NOMO-1 (cell line): ENCODE results near the gene ZNF652.
"Not testable (repeated sequence)": the region's sequence is repeated elsewhere in the genome, so short reads cannot be mapped to it uniquely, and the experiment has no call there.

ENCODE experiments used
- DNase-seq, 2 experiments: peaks; one replicate each; lab custom pipeline; 2025; ENCODE audit not compliant: unreplicated experiment in 2 of 2; lab: John Stamatoyannopoulos, UW

Gene ZNF652

DNA sequence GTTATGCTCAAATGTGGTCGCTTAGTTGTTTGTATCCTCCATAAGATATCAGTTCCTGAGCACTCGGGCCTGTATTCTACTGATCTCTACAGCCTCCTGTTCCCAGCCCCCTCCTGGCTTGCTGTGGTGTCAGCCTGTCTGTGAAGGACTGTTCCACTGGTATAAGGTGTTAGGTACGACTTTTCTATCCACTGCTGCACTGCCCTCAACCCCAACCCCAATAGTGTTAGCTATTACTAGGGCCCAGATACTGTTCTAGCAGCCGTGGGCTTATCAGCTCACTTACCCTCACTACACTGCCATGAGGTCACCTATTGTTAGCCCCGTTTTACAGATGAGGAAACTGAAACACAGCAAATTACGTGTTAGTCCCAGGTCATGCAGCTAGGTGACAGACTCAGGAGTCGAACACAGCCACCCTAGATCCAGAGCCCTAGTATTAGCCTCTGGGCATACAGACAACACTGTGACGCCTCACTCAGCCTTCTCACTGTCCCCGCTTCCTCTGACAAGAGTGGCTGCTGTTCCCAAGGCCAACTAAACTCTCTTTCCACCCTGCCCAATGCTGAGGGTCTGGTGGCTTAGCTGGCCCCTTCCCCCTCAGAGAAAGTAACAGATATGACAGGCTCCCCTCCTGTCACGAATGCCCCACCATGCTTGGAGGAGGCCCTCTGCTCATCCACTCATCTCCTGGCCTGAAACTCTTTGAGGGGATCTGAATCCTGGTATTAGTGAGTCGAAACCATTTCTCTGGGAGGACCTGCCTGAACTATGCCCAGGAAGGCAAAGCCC is 25.6 kb upstream of the ZNF652 start:
- no peak for DNase-seq

DNA sequence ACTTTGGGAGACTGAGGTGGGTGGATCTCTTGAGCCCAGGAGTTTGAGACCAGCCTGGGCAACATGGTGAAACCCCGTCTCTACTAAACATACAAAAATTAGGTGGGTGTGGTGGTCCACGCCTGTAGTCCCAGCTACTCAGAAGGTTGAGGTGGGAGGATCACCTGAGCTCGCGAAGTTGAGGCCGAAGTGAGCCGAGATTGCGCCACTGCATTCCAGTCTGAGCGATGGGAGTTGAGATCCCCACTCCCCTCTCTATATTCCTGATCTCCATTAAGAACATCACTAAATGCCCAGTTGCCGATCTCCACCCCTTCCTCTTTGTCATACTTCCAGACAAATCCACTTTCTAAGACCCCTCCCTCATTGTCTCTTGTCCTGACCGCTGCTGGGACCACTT is 24.3 kb upstream of the ZNF652 start:
- no peak for DNase-seq

GRCh38 chr17:49384951-49385350 is 22.9 kb upstream of the ZNF652 start:
- DNase-seq, result no peak

GRCh38 chr17:49383060-49383459 is 21.0 kb upstream of the ZNF652 start:
- DNase-seq, result no peak

- no peak for DNase-seq
These were observed 20.5 kb upstream of the ZNF652 start for GRCh38 chr17:49382556-49382955.

GRCh38 chr17:49381793-49382192 is 19.7 kb upstream of the ZNF652 start:
- no peak for DNase-seq

GRCh38 chr17:49381033-49381432 is 19.0 kb upstream of the ZNF652 start:
- DNase-seq, result no peak

DNA sequence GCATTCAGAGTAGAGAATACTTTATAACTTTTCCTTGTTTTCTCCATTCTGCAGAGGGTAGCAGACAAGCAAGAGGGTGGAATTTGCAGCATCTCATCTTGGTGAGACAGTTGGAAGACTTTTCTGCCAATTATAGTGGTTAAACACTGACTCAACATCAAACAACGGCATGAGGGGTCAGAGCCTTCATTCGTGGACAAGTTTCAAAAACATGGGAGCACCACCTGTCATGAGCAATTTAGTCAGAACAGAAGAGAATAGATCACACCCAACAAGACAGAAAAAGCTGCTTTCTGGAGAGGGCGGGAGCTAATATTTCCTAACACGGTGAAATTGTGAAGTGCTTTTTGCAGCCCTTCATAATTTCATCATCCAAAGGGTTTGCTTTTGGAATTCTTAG is 17.9 kb upstream of the ZNF652 start:
- DNase-seq, result no peak

DNA sequence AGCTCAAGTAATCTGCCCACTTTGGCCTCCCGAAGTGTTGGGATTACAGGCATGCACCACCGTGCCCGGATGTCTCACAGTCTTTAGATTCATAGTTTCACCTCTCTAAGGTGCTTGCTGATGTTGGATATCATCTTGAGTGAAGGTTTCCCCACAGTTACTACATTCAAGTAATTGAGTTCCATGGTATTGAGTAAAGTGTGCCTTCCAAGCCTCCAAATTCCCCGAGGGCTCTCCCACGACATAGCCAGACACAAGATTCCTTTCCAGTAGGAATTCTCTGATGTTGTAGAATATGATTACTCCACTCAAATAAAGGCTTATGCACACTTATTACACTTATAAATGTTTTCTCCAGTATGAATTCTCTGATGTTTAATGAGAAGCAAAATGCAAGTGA is 16.3 kb upstream of the ZNF652 start:
- DNase-seq, result no peak

DNA sequence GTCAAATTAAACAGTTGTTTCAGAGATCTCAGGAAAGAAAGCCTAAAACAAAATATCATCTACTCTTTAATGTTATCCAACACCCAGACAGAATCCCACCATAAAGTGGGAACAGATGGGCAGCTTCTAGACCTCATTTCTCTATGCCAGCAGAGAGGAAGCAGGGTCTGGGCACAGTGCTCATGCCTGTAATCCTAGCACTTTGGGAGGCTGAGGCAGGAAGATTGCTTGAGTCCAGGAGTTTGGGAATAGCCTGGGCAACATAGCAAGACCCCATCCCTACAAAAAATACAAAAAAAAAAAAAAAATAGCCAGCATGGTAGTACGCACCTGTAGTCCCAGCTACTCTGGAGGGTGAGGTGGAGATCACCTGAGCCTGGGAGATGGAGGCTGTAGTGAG is 13.5 kb upstream of the ZNF652 start:
- no peak for DNase-seq

DNA sequence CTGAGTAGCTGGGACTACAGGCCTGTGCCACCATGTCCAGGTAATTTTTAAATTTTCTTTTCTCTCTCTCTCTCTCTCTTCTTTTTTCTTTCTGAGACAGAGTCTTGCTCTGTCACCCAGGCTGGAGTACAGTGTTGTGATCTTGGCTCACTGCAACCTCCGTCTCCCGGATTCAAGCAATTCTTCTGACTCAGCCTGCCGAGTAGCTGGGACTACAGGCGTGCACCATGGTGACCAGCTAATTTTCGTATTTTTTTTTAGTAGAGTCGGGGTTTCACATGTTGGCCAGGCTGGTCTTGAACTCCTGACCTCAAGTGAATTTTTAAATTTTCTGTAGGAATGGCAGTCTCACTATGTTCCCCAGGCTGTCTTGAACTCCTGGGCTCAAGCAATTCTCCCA is 11.1 kb upstream of the ZNF652 start:
- no peak for DNase-seq

GRCh38 chr17:49372425-49372824 is 10.4 kb upstream of the ZNF652 start:
- no peak for DNase-seq

GRCh38 chr17:49370971-49371834 is 9.2 kb upstream of the ZNF652 start:
- no peak for DNase-seq

- no peak for DNase-seq
These were observed 7.7 kb upstream of the ZNF652 start for GRCh38 chr17:49369760-49370159.

- DNase-seq, result no peak
These were observed 7.0 kb upstream of the ZNF652 start for GRCh38 chr17:49369089-49369488.

DNA sequence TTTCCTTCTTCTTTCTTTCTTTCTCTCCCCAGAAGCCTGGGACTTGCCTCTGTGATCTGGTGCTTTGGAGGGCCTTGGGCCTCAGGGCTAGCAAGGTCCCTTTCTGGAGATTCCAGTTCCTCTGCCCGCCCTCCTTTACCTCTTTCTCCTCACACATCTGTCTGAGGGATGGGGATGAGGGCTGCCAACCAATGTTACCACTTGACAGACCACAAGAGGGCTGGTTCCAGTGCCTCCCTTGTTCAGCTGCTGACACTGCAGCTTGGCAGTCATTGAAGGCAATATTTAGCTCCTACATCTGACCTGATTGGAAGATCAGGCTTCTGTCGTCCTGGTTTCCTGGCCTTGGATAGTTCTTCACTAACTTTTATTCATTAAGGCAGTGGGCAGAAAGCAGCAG is 3.6 kb upstream of the ZNF652 start:
- DNase-seq, result no peak

- DNase-seq, result not testable (repeated sequence)
These were observed 3.1 kb upstream of the ZNF652 start for GRCh38 chr17:49365126-49365525.

DNA sequence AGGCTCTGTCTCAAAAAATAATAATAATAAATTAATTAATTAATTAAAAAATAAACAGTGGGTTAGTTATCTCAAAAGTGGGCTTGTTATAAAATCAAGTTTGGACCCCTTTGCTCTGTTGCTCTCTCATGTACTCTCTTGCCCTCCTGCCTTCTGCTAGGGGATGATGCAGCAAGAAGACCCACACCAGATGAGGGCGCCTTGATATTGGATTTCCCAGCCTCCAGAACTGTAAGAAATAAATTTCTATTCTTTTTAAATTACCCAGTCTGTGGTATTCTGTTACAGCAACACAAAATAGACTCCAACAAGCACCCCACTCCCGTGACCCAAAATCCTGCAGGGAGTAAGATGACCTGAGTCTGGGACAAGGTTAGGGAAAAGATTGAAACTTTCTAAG is 2.1 kb upstream of the ZNF652 start:
- DNase-seq, result no peak

- no peak for DNase-seq
These were observed 1.2 kb upstream of the ZNF652 start for GRCh38 chr17:49363251-49363650.

GRCh38 chr17:49362723-49363117 is 670 bp upstream of the ZNF652 start:
- DNase-seq, result no peak

- peak; percentile 26 to 48 for DNase-seq
These were observed 735 bp downstream of the ZNF652 start for GRCh38 chr17:49361129-49361901.
